Neural progenitor cell (in vitro differentiated cells): ENCODE measurements around the gene PCDHGB1.

Experiments
- CTCF ChIP-seq: fragments of 200-600 bp; sonication (generic); IDR thresholded peaks from 2 replicates; pipeline ENCODE4 v1.5.1; 2017; ENCODE audit warnings: antibody characterized with exemption, mild to moderate bottlenecking
- EZH2 ChIP-seq: fragments of 200-600 bp; sonication (generic); IDR thresholded peaks from 2 replicates; pipeline ENCODE4 v1.6.1; 2017; ENCODE audit warnings: antibody characterized with exemption, mild to moderate bottlenecking, moderate library complexity

GRCh38 chr5:141328231-141328630 lies 21.7 kb upstream of the PCDHGB1 start:
- TF ChIP-seq CTCF (no peak), EZH2 (no peak)
